Skin of body (tissue), 2 donors: ENCODE data around the gene PCDH12. TPM values are rescaled to one million over a fixed set of nuclear protein-coding genes. Genes with fewer than 3 reads are reported as not detected.

ENCODE experiments used
- DNase-seq: peaks from one replicate; lab custom pipeline; 2025; lab: John Stamatoyannopoulos, UW
- total RNA-seq: library from RNA; depleted of rRNA; stranded (reverse); fragments of >200 nt; gene quantifications from one replicate; pipeline ENCODE4 v1.2.3, GENCODE V29; 2014

The PCDH12 gene
- total RNA-seq, 1 donor from 2014 or later, result 8.2 TPM

GRCh38 chr5:141966275-141966962, 8.4 kb upstream of the PCDH12 start:
- no peak for DNase-seq

- DNase-seq, result no peak
These were observed 7.1 kb upstream of the PCDH12 start for GRCh38 chr5:141965071-141965470.

GRCh38 chr5:141963701-141964100, 5.7 kb upstream of the PCDH12 start:
- DNase-seq, result no peak

- no peak for DNase-seq
These were observed 3.5 kb upstream of the PCDH12 start for GRCh38 chr5:141961466-141961865.

- DNase-seq, result peak; percentile 86
These were observed 2.7 kb upstream of the PCDH12 start for GRCh38 chr5:141960449-141961323.

GRCh38 chr5:141960018-141960417, 2.0 kb upstream of the PCDH12 start:
- DNase-seq, result no peak

GRCh38 chr5:141958546-141959172, 657 bp upstream of the PCDH12 start:
- DNase-seq, result no peak

- no peak for DNase-seq
These were observed 520 bp downstream of the PCDH12 start for GRCh38 chr5:141957367-141957996.

- DNase-seq, result no peak
These were observed 3.8 kb downstream of the PCDH12 start for GRCh38 chr5:141954194-141954593.

GRCh38 chr5:141952020-141952419, 6.0 kb downstream of the PCDH12 start:
- no peak for DNase-seq

- DNase-seq, result no peak
These were observed 6.6 kb downstream of the PCDH12 start for GRCh38 chr5:141951332-141951781.

GRCh38 chr5:141950207-141951005, 7.6 kb downstream of the PCDH12 start:
- DNase-seq, result no peak

GRCh38 chr5:141949511-141949910, 8.5 kb downstream of the PCDH12 start:
- DNase-seq, result no peak

GRCh38 chr5:141948812-141949211, 9.2 kb downstream of the PCDH12 start:
- DNase-seq, result no peak

GRCh38 chr5:141947316-141947715, 10.7 kb downstream of the PCDH12 start:
- no peak for DNase-seq

- DNase-seq, result no peak
These were observed 12.4 kb downstream of the PCDH12 start for GRCh38 chr5:141945511-141946051.

- no peak for DNase-seq
These were observed 13.9 kb downstream of the PCDH12 start for GRCh38 chr5:141944076-141944475.

- no peak for DNase-seq
These were observed 15.7 kb downstream of the PCDH12 start for GRCh38 chr5:141942185-141942857.

GRCh38 chr5:141941779-141942178, 16.2 kb downstream of the PCDH12 start:
- no peak for DNase-seq

GRCh38 chr5:141941307-141941706, 16.7 kb downstream of the PCDH12 start:
- no peak for DNase-seq
